Amygdala (tissue), 56 donors: ENCODE results near the gene RRBP1.

Experiments
- DNase-seq, 56 donors: peaks; one replicate each; lab custom pipeline; 2025; lab: John Stamatoyannopoulos, UW

The RRBP1 gene

GRCh38 chr20:17614176-17614811 is 67.7 kb downstream of the RRBP1 start:
- no peak for DNase-seq

- DNase-seq: no peak
Observed at GRCh38 chr20:17613328-17614175, 68.5 kb downstream of the RRBP1 start.

- no peak for DNase-seq
Observed at GRCh38 chr20:17612992-17613327, 69.1 kb downstream of the RRBP1 start.

- no peak for DNase-seq
Observed at GRCh38 chr20:17612287-17612991, 69.6 kb downstream of the RRBP1 start.

GRCh38 chr20:17611540-17612286 is 70.3 kb downstream of the RRBP1 start:
- DNase-seq: no peak

- DNase-seq: no peak
Observed at GRCh38 chr20:17611290-17611539, 70.8 kb downstream of the RRBP1 start.

DNA sequence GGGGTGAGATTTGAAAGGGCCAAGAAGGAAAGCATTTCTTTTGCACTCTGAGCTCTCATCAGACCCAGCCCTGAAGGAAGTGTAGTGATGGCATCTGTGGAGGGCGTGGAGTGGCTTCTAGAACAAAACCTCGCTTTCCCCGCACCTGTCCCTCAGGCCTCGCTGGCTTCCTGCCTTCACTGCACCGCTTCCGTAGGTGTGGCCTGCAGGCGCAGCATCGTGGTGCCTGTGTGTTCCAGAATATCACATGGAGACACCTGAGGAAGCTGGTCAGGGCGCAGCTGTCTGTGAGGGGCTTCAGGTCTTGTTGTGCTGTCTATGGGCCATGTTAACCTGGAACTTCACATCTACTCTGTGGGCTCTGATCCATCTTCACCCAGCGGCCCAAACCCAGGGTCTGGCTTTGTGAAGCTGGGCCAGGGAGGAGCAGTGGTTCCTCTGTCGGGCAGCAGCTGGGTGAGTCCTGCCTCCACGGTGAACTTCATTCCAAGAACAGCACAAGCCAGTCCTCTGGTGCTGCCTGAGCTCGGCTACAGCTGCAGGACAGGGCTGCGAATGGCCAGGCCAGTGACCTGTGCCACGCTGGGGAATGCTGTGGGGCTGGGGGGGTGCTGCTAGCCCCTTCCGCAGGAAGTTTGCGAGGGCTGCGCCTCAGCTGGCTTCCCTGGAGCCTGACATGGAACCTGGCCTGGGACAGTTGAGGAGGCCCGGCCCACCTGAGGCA is 71.3 kb downstream of the RRBP1 start:
- no peak for DNase-seq

DNA sequence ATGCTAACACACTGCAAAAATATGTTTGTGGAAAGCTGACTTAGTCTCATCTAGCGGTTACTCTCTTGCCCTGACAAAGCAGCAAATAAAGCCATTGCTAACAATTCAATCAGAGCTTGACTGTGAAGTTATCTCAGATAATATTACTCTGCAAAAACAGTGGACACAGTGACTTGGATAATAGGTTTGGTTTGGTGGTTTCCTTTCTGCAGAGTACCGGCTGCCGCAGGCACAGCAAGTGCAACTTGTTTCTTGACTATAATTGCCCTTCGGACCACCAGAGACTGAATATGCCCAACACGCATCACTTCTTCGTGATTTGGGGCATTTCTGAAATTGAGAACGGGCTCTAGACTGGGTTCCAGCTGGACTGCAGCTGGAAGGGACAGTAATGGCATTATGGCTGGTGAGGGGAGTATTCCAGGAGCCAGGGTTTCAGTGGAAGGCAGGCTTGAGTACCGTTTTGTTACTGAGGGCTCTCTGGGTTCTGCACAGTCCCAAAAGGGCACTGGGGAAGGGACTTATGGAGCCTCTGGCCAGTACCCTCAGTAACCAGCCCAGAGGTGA is 72.1 kb downstream of the RRBP1 start:
- DNase-seq: no peak

DNA sequence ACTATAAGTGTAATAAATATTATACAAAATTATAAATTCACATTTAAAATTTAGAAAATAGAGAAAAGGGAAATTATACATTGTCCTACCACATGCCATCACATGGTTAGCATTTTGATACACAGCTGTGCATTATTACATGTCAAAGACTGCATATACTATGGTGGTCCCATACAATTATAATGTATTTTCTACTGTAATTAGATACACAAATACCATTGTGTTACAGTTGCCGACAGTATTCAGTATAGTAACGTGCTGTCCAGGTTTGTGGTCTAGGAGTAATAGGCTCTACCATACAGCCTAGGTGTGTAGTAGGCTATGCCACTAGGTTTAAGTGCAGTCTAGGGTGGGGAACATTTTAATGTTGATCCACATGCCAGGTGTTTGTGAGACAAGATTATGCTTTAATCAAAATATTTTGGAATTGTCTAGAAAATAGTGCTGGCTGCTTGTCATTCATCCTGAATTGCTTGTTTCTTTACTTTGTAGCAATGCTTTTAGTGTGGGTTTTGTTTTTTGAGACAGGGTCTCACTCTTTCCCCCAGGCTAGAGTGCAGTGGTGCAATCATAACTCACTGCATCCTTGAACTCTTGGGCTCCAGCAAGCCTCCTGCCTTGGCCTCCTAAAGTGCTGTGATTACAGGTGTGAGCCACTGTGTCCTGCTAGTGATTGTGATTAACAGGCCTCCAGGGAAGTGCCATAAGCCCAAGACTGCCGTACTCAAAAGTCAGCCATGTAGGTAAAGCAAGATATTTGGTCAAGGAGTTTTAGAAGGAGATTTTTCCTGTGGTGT is 73.1 kb downstream of the RRBP1 start:
- no peak for DNase-seq

DNA sequence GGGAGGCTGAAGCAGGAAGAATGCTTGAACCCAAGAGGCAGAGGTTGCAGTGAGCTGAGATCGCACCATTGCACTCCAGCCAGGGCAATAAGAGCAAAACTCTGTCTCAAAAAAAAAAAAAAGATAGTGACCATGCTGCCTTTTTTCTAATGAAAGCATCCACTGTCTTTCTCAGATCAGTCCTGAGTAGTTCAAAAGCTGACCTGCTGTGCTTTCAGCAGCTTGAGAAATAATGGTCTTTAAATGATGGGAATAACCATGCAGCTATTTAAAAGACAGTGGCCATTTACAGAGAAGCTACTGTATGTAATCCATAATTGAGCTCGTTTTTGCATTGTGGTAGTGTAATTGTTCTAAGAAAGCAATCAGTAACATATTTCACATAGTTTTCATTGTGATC is 76.0 kb downstream of the RRBP1 start:
- no peak for DNase-seq

GRCh38 chr20:17605131-17605660 is 76.8 kb downstream of the RRBP1 start:
- DNase-seq: no peak

- DNase-seq: no peak
Observed at GRCh38 chr20:17602493-17602892, 79.5 kb downstream of the RRBP1 start.

GRCh38 chr20:17601957-17602356 is 80.1 kb downstream of the RRBP1 start:
- DNase-seq: no peak

- DNase-seq: no peak
Observed at GRCh38 chr20:17598013-17598550, 84.0 kb downstream of the RRBP1 start.

- no peak for DNase-seq
Observed at GRCh38 chr20:17595856-17596255, 86.2 kb downstream of the RRBP1 start.

GRCh38 chr20:17594443-17594842 is 87.6 kb downstream of the RRBP1 start:
- no peak for DNase-seq

DNA sequence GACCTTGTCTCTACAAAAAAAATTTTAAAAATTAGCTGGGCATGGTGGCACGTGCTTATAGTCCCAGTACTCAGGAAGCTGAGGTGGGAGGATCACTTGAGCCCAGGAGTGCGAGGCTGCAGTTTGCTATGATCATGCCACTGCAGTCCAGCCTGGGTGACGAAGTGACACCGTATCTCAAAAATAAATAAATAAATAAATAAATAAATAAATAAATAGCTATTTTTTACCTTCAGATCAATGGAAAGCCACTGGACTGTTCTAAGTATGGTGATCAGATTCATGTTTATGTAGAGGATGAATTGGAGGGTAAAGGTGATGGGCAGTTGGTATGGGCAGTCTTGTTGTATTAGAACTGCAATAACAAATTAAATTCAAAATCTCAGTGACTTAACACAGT is 88.1 kb downstream of the RRBP1 start:
- DNase-seq: no peak

DNA sequence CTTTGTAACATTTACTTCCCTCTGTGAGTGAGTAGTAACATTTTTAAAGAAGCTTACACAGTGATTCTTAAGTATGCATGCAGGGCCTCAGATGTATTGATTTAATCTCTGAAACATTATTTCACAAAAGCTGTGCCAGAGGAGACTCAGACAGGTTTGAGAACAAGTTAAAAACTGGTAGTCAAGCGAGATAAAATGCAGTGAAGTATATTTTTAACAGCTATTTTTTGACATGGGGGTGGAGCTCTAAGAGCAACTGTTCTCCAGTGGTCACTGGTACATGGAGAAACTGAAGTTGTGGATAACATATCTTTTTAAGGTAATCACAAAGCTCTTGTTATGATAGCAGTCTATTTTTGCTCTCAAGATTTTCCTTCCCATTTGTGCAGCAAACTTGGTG is 91.8 kb downstream of the RRBP1 start:
- no peak for DNase-seq
